ENCODE measurements around the gene FGF18. TPM values are rescaled to one million over a fixed set of nuclear protein-coding genes. Genes with fewer than 3 reads are reported as not detected.
A peak's percentile ranks its signal among the peaks of the same experiment; 100 is the strongest.

The FGF18 gene
- total and polyA plus RNA-seq, 7 donors: 0.28 to 3.0 (median 0.48) TPM; not detected in 3

DNA sequence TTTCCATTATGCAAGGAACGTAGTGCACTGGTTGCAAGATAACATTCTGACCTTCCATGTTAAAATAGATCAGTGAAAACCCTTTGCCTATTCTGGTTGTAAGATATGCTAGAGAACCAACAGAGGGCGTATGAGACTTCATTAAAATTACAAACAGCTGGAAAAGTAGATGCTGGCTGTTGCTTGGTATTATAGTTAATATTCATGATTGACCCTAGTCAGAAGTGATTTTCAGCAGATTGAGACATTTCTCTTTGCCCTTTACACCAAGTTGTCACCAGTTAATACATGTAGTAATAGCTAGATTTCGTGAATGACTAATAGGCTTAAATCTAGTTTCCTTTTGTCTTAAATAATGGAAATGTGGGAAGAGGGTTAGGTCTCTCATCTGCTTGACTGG, 13.8 kb upstream of the FGF18 start:
- DNase-seq: no peak
- no peaks in the 10 kb centered on the region for H3K9me3 ChIP-seq
- TF ChIP-seq EP300 (IDR thresholded peaks at IDR 0.05) (no peak), POLR2A (IDR thresholded peaks at IDR 0.05) (no peak), CTCF (IDR thresholded peaks at IDR 0.05) (peak in 3 of 4 experiments; percentile 5 to 28 (median 12)), POLR2AphosphoS5 (IDR thresholded peaks at IDR 0.05) (no peak)
- H3K27ac ChIP-seq: no peak overlapping the region
- 60 to 64% methylated on average over 3 of the region's 3 CpGs for WGBS, 2 donors
- peaks cover 0 to 22% (median 14%) of the 10 kb centered on the region in 4 donors for H3K4me1 ChIP-seq
- H3K4me3 ChIP-seq: no peak overlapping the region
- H3K27me3 ChIP-seq: no peaks in the 10 kb centered on the region
- intact Hi-C loops (cut with DNase I): no loop called here
- peaks cover 13 to 68% (median 37%) of the 10 kb centered on the region in 4 donors for H3K36me3 ChIP-seq

DNA sequence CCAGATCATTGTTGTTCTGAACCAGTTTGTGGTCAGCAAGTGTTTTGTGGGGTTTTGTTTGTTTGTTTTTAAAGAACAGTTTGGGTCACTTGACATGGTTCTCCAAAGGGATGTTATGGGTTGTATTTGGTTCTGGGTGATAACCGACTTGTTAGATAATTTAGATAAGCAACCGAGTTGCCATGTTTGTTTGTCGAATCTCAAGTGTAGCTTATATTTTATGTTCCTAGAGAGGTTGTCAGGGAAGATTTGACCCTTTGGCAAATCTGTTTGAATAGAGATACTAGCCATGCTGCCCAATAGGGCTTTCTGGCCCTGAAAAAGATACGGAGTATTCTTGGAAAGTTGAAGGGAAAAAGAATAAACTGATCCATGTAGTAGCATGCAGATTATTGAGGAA, 12.2 kb upstream of the FGF18 start:
- Histone ChIP-seq H3K9me3 (no peaks in the 10 kb centered on the region), H3K36me3 (peaks cover 0 to 72% (median 30%) of the 10 kb centered on the region in 4 donors), H3K4me3 (no peak overlapping the region), H3K27me3 (no peaks in the 10 kb centered on the region), H3K4me1 (peaks cover 0 to 27% (median 14%) of the 10 kb centered on the region in 4 donors), H3K27ac (no peak overlapping the region)
- 71 to 83% methylated on average over 4 of the region's 4 CpGs for WGBS, 2 donors
- intact Hi-C loops (cut with DNase I): no loop called here
- no peak for DNase-seq
- TF ChIP-seq EP300 (IDR thresholded peaks at IDR 0.05) (no peak), POLR2A (IDR thresholded peaks at IDR 0.05) (no peak)

DNA sequence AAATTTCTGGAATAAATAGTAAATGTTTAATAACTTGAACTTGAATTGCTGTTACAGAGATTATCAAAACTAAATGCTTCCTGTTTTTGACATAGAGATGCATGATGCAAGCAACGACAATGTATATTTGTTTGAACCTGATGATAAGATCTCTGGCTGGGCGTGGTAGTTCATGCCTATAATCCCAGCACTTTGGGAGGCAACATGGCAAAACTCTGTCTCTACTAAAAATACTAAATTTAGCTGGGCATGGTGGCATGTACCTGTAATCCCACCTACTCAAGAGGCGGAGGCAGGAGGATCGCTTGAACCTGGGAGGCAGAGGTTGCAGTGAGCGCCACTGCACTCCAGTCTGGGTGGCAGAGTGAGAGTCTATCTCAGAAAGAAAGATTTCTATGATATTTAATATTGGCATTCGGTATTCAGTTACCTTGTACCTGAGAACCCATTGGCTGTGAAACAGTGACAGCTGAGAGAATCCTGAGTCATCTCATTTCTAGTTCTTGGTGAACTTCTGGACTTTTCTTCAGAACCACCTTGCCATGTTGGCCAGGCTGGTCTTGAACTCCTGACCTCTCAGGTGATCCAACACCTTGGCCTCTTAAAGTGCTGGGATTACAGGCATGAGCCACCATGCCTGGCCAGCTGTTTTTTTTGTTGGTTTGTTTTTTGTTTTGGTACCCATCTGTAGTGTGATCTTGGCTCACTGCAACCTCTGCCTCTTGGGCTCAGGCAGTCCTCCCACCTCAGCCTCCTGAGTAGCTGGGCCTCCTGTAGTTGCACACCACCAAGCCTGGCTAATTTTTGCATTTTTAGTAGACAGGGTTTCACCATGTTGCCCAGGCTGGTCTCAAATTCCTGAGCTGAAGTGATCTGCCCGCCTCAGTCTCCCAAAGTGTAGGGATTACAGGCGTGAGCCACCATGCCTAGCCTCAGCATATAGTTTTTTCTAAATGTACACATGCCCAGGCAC, 10.0 kb upstream of the FGF18 start:
- intact Hi-C loops (cut with DNase I): loop anchor here (10.0 kb wide), 2 partner anchors 595 to 635 kb away; partner anchors contain the start of gene FBXW11
- peak overlapping the region in 1 of 4 donors; percentile 38 for H3K27ac ChIP-seq
- TF ChIP-seq POLR2AphosphoS5 (IDR thresholded peaks at IDR 0.05): no peak
- TF ChIP-seq EP300 (IDR thresholded peaks at IDR 0.05): no peak
- TF ChIP-seq CTCF (IDR thresholded peaks at IDR 0.05): no peak
- TF ChIP-seq POLR2A (IDR thresholded peaks at IDR 0.05): no peak
- H3K4me1 ChIP-seq: peaks cover 0 to 27% (median 14%) of the 10 kb centered on the region in 4 donors
- peaks cover 0 to 92% (median 32%) of the 10 kb centered on the region in 4 donors for H3K36me3 ChIP-seq
- DNase-seq: no peak
- no peak overlapping the region for H3K4me3 ChIP-seq
- 82 to 88% methylated on average over 8 of the region's 8 CpGs for WGBS, 2 donors
- H3K9me3 ChIP-seq: no peaks in the 10 kb centered on the region
- H3K27me3 ChIP-seq: no peaks in the 10 kb centered on the region

DNA sequence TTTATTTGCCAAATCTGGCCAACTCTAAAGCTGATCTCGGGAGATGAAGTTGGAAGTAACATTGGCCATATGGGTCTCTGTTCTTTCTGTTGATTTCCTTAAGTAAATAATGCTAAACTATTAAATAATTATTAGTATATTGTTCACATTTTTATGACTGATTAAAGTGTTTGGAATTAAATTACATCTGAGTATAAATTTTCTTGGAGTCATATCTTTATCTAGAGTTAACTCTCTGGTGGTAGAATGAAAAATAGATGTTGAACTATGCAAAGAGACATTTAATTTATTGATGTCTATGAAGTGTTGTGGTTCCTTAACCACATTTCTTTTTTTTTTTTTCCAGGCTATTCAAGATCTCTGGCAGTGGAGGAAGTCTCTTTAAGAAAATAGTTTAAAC, 9.3 kb upstream of the FGF18 start:
- H3K27ac ChIP-seq: peak overlapping the region in 1 of 4 donors; percentile 38
- 1 to 25% methylated on average over 1 of the region's 1 CpG for WGBS, 2 donors
- intact Hi-C loops (cut with DNase I): loop anchor here (10.0 kb wide), 2 partner anchors 595 to 635 kb away; partner anchors contain the start of gene FBXW11
- H3K4me3 ChIP-seq: no peak overlapping the region
- no peaks in the 10 kb centered on the region for H3K27me3 ChIP-seq
- H3K36me3 ChIP-seq: peaks cover 0 to 89% (median 27%) of the 10 kb centered on the region in 4 donors
- H3K9me3 ChIP-seq: no peaks in the 10 kb centered on the region
- H3K4me1 ChIP-seq: peaks cover 0 to 27% (median 14%) of the 10 kb centered on the region in 4 donors
- TF ChIP-seq POLR2AphosphoS5 (IDR thresholded peaks at IDR 0.05) (no peak), CTCF (IDR thresholded peaks at IDR 0.05) (no peak)
- no peak for DNase-seq

DNA sequence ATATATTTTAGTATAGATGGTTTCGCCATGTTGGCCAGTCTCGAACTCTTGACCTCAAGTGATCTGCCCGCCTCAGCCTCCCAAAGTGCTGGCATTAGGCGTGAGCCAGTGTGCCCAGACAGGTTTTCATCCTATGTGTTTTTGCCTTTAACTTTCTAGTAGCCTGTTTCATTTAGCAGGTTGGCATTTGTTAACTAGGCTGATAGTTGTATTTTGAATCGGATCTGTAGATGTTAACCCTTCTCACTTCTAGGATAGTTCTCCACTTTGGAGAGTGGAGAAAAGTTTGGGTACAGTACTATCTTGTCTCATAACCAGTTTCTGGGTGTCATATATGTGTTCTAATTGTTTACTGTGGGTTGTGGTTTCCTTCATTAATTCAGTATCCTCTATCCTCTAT, 7.3 kb upstream of the FGF18 start:
- TF ChIP-seq EP300 (IDR thresholded peaks at IDR 0.05): no peak
- TF ChIP-seq POLR2A (IDR thresholded peaks at IDR 0.05): no peak
- no peak for TF ChIP-seq POLR2AphosphoS5 (IDR thresholded peaks at IDR 0.05)
- TF ChIP-seq CTCF (IDR thresholded peaks at IDR 0.05): no peak
- WGBS, 2 donors: 96 to 97% methylated on average over 5 of the region's 5 CpGs
- Histone ChIP-seq H3K27me3 (no peaks in the 10 kb centered on the region), H3K36me3 (peaks cover 0 to 69% (median 17%) of the 10 kb centered on the region in 4 donors), H3K4me3 (no peak overlapping the region), H3K27ac (no peak overlapping the region), H3K4me1 (peaks cover 0 to 27% (median 14%) of the 10 kb centered on the region in 4 donors), H3K9me3 (no peaks in the 10 kb centered on the region)
- intact Hi-C loops (cut with DNase I): loop anchor here (10.0 kb wide), 2 partner anchors 593 to 633 kb away; partner anchors contain the start of gene FBXW11
- DNase-seq: no peak

Measured in sigmoid colon (tissue), 7 donors.